ENCODE data around the gene PABPC3.

Gene PABPC3

GRCh38 chr13:25095851-25096453, at the start of gene PABPC3:
PABPC3 (plus strand) TSS chr13:25096136; CDS start chr13:25096199, 63 bp downstream.
- no peak for DNase-seq (ENCODE audit: low read depth in 1 of 2, low spot score in 1 of 2)
- no peak for TF ChIP-seq JUND (IDR thresholded peaks at IDR 0.05; ENCODE audit: low read depth)
- in situ Hi-C loops (cut with HindIII; ENCODE audit: low pct_unique_long_range_greater_than_20kb, low sequenced_read_pairs) = no loop called here

GRCh38 chr13:25046274-25046984, 49.5 kb upstream of the PABPC3 start:
- no peak for TF ChIP-seq JUND (IDR thresholded peaks at IDR 0.05; ENCODE audit: low read depth)
- in situ Hi-C loops (cut with HindIII; ENCODE audit: low pct_unique_long_range_greater_than_20kb, low sequenced_read_pairs) = no loop called here
- no peak for DNase-seq (ENCODE audit: low read depth in 1 of 2, low spot score in 1 of 2)

DNA sequence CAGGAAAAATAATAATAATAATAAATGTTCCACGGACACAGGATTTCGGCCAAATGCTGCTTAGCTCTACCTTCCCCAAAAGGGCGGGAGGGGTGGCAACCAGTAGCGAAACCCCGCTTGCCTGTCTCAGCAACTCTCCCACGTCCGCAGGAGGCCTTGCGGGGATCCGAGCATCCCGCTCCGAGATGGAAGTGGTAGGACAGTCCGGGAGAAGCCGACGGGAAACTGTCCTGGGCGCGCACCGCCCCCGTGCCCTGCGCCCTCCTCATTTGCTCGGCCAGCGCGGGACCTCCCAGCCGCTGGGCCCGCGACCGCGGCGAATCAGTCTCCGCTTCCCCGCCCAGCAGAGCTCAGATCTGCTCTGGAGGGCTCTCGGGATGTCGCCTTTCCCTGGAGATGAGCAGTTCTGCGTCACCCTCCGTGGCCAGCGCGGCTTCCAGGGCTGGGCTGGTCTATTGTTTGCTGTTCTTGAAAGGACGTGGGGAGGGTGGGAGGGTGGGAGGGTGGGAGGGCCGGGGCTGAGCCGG, 48.9 kb upstream of the PABPC3 start:
- peak in 1 of 2 experiments; percentile 4 for DNase-seq (ENCODE audit: low read depth in 1 of 2, low spot score in 1 of 2)
- in situ Hi-C loops (cut with HindIII; ENCODE audit: low pct_unique_long_range_greater_than_20kb, low sequenced_read_pairs) = no loop called here
- TF ChIP-seq JUND (IDR thresholded peaks at IDR 0.05; ENCODE audit: low read depth) = no peak

DNA sequence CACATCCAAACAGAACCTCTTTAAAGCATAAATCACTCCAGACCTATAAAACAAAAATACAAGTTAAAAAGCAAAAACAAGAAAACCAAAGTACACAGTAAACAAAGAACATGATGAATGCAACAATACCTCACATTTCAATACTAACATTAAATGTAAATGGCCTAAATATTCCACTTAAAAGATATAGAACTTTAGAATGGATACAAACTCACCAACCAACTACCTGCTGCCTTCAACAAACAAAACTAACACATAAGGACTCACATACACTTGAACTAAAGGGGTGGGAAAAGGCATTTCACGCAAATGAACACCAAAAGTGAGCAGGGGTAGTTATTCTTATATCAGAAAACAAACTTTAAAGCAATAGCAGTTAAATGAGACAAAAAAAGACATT, 44.9 kb upstream of the PABPC3 start:
- TF ChIP-seq JUND (IDR thresholded peaks at IDR 0.05; ENCODE audit: low read depth) = no peak
- in situ Hi-C loops (cut with HindIII; ENCODE audit: low pct_unique_long_range_greater_than_20kb, low sequenced_read_pairs) = no loop called here
- DNase-seq (ENCODE audit: low read depth in 1 of 2, low spot score in 1 of 2) = no peak

GRCh38 chr13:25059166-25059565, 36.8 kb upstream of the PABPC3 start:
- no peak for DNase-seq (ENCODE audit: low read depth in 1 of 2, low spot score in 1 of 2)
- in situ Hi-C loops (cut with HindIII; ENCODE audit: low pct_unique_long_range_greater_than_20kb, low sequenced_read_pairs) = no loop called here
- no peak for TF ChIP-seq JUND (IDR thresholded peaks at IDR 0.05; ENCODE audit: low read depth)

GRCh38 chr13:25059958-25060357, 36.0 kb upstream of the PABPC3 start:
- no peak for DNase-seq (ENCODE audit: low read depth in 1 of 2, low spot score in 1 of 2)
- in situ Hi-C loops (cut with HindIII; ENCODE audit: low pct_unique_long_range_greater_than_20kb, low sequenced_read_pairs) = no loop called here
- TF ChIP-seq JUND (IDR thresholded peaks at IDR 0.05; ENCODE audit: low read depth) = no peak

- no peak for DNase-seq (ENCODE audit: low read depth in 1 of 2, low spot score in 1 of 2)
- in situ Hi-C loops (cut with HindIII; ENCODE audit: low pct_unique_long_range_greater_than_20kb, low sequenced_read_pairs) = no loop called here
- no peak for TF ChIP-seq JUND (IDR thresholded peaks at IDR 0.05; ENCODE audit: low read depth)
Observed at GRCh38 chr13:25062479-25062878, 33.5 kb upstream of the PABPC3 start.

- no peak for DNase-seq (ENCODE audit: low read depth in 1 of 2, low spot score in 1 of 2)
- no peak for TF ChIP-seq JUND (IDR thresholded peaks at IDR 0.05; ENCODE audit: low read depth)
- in situ Hi-C loops (cut with HindIII; ENCODE audit: low pct_unique_long_range_greater_than_20kb, low sequenced_read_pairs) = no loop called here
Observed at GRCh38 chr13:25064396-25064795, 31.5 kb upstream of the PABPC3 start.

GRCh38 chr13:25065974-25066770, 29.8 kb upstream of the PABPC3 start:
- no peak for TF ChIP-seq JUND (IDR thresholded peaks at IDR 0.05; ENCODE audit: low read depth)
- in situ Hi-C loops (cut with HindIII; ENCODE audit: low pct_unique_long_range_greater_than_20kb, low sequenced_read_pairs) = no loop called here
- DNase-seq (ENCODE audit: low read depth in 1 of 2, low spot score in 1 of 2) = no peak

- TF ChIP-seq JUND (IDR thresholded peaks at IDR 0.05; ENCODE audit: low read depth) = no peak
- in situ Hi-C loops (cut with HindIII; ENCODE audit: low pct_unique_long_range_greater_than_20kb, low sequenced_read_pairs) = no loop called here
- DNase-seq (ENCODE audit: low read depth in 1 of 2, low spot score in 1 of 2) = peak in 1 of 2 experiments; percentile 21
Observed at GRCh38 chr13:25067064-25067463, 28.9 kb upstream of the PABPC3 start.

- in situ Hi-C loops (cut with HindIII; ENCODE audit: low pct_unique_long_range_greater_than_20kb, low sequenced_read_pairs) = no loop called here
- no peak for DNase-seq (ENCODE audit: low read depth in 1 of 2, low spot score in 1 of 2)
- TF ChIP-seq JUND (IDR thresholded peaks at IDR 0.05; ENCODE audit: low read depth) = no peak
Observed at GRCh38 chr13:25068810-25069209, 27.1 kb upstream of the PABPC3 start.

DNA sequence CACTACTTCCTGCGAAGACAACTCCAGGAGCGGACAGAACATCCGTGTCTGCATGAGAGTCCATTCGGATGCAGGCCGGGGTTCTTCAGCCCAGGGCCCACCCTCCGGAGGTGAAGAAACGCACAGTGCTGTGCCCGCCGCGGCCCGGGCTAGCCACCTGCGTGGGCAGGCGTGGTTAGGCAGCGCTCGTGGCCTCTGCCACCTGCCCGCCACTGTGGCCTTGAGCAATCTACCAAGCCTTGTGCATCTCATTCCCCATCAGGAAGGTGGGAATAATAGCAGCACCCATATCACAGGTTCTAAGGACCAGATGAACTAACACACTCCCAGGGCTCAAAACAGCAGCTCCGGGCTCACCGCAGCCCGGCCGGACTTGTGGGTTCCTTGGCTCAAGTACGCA, 26.7 kb upstream of the PABPC3 start:
- in situ Hi-C loops (cut with HindIII; ENCODE audit: low pct_unique_long_range_greater_than_20kb, low sequenced_read_pairs) = no loop called here
- no peak for DNase-seq (ENCODE audit: low read depth in 1 of 2, low spot score in 1 of 2)
- TF ChIP-seq JUND (IDR thresholded peaks at IDR 0.05; ENCODE audit: low read depth) = no peak

DNA sequence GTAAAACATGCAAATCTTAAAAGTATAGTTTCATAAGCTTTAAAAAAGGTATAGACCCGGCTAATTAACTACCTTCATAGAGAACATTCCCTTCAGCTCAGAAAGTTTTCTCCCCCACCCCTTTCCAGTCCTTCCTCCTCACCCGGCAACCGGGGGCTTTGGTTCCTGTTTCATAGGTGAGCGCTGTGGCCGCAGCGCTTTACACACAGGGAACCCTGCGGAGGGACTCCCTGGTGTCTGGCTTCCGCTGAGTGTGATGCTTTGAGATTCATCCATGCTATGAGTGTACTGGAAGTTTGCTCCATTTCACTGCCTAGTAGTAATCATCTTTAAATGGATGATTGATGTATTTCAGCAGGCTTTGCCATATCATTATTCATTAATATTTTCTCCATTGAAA, 26.0 kb upstream of the PABPC3 start:
- in situ Hi-C loops (cut with HindIII; ENCODE audit: low pct_unique_long_range_greater_than_20kb, low sequenced_read_pairs) = no loop called here
- DNase-seq (ENCODE audit: low read depth in 1 of 2, low spot score in 1 of 2) = no peak
- no peak for TF ChIP-seq JUND (IDR thresholded peaks at IDR 0.05; ENCODE audit: low read depth)
